Midbrain (tissue), 1 donor: ENCODE results near the gene GALNS.
"Not testable (repeated sequence)": the region's sequence is repeated elsewhere in the genome, so short reads cannot be mapped to it uniquely, and the experiment has no call there.

Experiments used
- DNase-seq: peaks from one replicate; lab custom pipeline; 2025; lab: John Stamatoyannopoulos, UW

Gene GALNS

GRCh38 chr16:88889702-88890352, 33.1 kb upstream of the GALNS start:
- not testable (repeated sequence) for DNase-seq

GRCh38 chr16:88888461-88889387, 32.0 kb upstream of the GALNS start:
- DNase-seq: no peak

GRCh38 chr16:88888057-88888456, 31.3 kb upstream of the GALNS start:
- DNase-seq: no peak

GRCh38 chr16:88886845-88887521, 30.2 kb upstream of the GALNS start:
- DNase-seq: no peak

GRCh38 chr16:88886420-88886844, 29.7 kb upstream of the GALNS start:
- no peak for DNase-seq

GRCh38 chr16:88885693-88886280, 29.0 kb upstream of the GALNS start:
- DNase-seq: no peak

GRCh38 chr16:88884569-88885271, 28.0 kb upstream of the GALNS start:
- DNase-seq: no peak

- DNase-seq: no peak
Observed at GRCh38 chr16:88883946-88884345, 27.2 kb upstream of the GALNS start.

GRCh38 chr16:88883117-88883895, 26.6 kb upstream of the GALNS start:
- DNase-seq: no peak

- no peak for DNase-seq
Observed at GRCh38 chr16:88882358-88883030, 25.7 kb upstream of the GALNS start.

GRCh38 chr16:88881675-88882357, 25.1 kb upstream of the GALNS start:
- no peak for DNase-seq

- no peak for DNase-seq
Observed at GRCh38 chr16:88881007-88881615, 24.4 kb upstream of the GALNS start.

GRCh38 chr16:88880226-88881006, 23.7 kb upstream of the GALNS start:
- no peak for DNase-seq

GRCh38 chr16:88879788-88880055, 23.0 kb upstream of the GALNS start:
- no peak for DNase-seq

GRCh38 chr16:88878967-88879787, 22.4 kb upstream of the GALNS start:
- no peak for DNase-seq

- DNase-seq: no peak
Observed at GRCh38 chr16:88878356-88878755, 21.6 kb upstream of the GALNS start.

- no peak for DNase-seq
Observed at GRCh38 chr16:88877564-88878289, 21.0 kb upstream of the GALNS start.
